Measurements from ENCODE around the gene KIF7.

DNA sequence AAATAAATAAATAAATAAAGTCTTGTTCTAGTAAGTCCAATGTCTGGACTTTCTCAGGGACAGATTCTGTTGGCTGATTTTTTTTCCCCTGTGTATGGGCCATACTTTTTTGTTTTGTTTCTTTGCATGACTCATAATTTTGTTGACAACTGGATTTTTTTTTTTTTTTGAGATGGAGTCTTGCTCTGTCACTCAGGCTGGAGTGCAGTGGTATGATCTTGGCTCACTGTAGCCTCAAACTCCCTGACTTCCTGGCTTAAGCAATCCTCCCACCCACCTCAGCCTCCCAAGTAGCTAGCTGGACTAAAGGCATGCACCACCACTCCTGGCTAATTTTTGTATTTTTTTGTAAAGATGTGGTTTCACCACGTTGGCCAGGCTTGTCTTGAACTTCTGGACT is 41.1 kb downstream of the KIF7 start:
- TF ChIP-seq, protein P1, sequence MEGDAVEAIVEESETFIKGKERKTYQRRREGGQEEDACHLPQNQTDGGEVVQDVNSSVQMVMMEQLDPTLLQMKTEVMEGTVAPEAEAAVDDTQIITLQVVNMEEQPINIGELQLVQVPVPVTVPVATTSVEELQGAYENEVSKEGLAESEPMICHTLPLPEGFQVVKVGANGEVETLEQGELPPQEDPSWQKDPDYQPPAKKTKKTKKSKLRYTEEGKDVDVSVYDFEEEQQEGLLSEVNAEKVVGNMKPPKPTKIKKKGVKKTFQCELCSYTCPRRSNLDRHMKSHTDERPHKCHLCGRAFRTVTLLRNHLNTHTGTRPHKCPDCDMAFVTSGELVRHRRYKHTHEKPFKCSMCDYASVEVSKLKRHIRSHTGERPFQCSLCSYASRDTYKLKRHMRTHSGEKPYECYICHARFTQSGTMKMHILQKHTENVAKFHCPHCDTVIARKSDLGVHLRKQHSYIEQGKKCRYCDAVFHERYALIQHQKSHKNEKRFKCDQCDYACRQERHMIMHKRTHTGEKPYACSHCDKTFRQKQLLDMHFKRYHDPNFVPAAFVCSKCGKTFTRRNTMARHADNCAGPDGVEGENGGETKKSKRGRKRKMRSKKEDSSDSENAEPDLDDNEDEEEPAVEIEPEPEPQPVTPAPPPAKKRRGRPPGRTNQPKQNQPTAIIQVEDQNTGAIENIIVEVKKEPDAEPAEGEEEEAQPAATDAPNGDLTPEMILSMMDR (IDR thresholded peaks at IDR 0.05), result no peak
- TF ChIP-seq POLR2A (IDR thresholded peaks at IDR 0.05), result no peak

Data from adrenal gland (tissue), 5 donors.